UCSD-AML1 (cell line): ENCODE measurements around the gene WNK1.
A peak's percentile ranks its signal among the peaks of the same experiment; 100 is the strongest.
"Not testable (repeated sequence)": the region's sequence is repeated elsewhere in the genome, so short reads cannot be mapped to it uniquely, and the experiment has no call there.

Experiments
- DNase-seq: peaks from one replicate; lab custom pipeline; 2025; ENCODE audit not compliant: unreplicated experiment; lab: John Stamatoyannopoulos, UW

WNK1 gene

GRCh38 chr12:906062-906585 is 153.7 kb downstream of the WNK1 start:
- no peak for DNase-seq

GRCh38 chr12:907413-908185 is 155.2 kb downstream of the WNK1 start:
- DNase-seq: no peak

- no peak for DNase-seq
These were observed 157.5 kb downstream of the WNK1 start for GRCh38 chr12:909861-910260.

- DNase-seq: no peak
These were observed 158.0 kb downstream of the WNK1 start for GRCh38 chr12:910416-910815.

- peak; percentile 26 for DNase-seq
These were observed 158.9 kb downstream of the WNK1 start for GRCh38 chr12:911191-911826.

- no peak for DNase-seq
These were observed 160.3 kb downstream of the WNK1 start for GRCh38 chr12:912466-913235.

- DNase-seq: peak; percentile 18
These were observed 161.7 kb downstream of the WNK1 start for GRCh38 chr12:913919-914698.

- DNase-seq: no peak
These were observed 162.7 kb downstream of the WNK1 start for GRCh38 chr12:915090-915489.

- DNase-seq: no peak
These were observed 163.9 kb downstream of the WNK1 start for GRCh38 chr12:916240-916639.

GRCh38 chr12:916712-917445 is 164.5 kb downstream of the WNK1 start:
- DNase-seq: no peak

- no peak for DNase-seq
These were observed 168.3 kb downstream of the WNK1 start for GRCh38 chr12:920676-921075.

- DNase-seq: no peak
These were observed 169.9 kb downstream of the WNK1 start for GRCh38 chr12:922285-922684.

GRCh38 chr12:926641-927040 is 174.3 kb downstream of the WNK1 start:
- no peak for DNase-seq

- DNase-seq: no peak
These were observed 178.7 kb downstream of the WNK1 start for GRCh38 chr12:931060-931459.

- no peak for DNase-seq
These were observed 179.2 kb downstream of the WNK1 start for GRCh38 chr12:931591-931990.

- DNase-seq: not testable (repeated sequence)
These were observed 183.5 kb downstream of the WNK1 start for GRCh38 chr12:935891-936290.

- no peak for DNase-seq
These were observed 184.3 kb downstream of the WNK1 start for GRCh38 chr12:936377-937345.

- DNase-seq: no peak
These were observed 186.4 kb downstream of the WNK1 start for GRCh38 chr12:938810-939209.

- no peak for DNase-seq
These were observed 190.7 kb downstream of the WNK1 start for GRCh38 chr12:943051-943450.
